ENCODE measurements around the gene SCYL3. TPM values are rescaled to one million over a fixed set of nuclear protein-coding genes. Genes with fewer than 3 reads are reported as not detected.

Gene SCYL3
- polyA plus RNA-seq, 1 of the 3 experiments (the other 2 are of a cell fraction): 5.9 TPM

- Histone ChIP-seq H3K4me2 (peak overlapping the region; percentile 16; the same call in 1 of the 2 replicates), H3K9me2 (no peaks in the 10 kb centered on the region), H3K9ac (no peak overlapping the region), H4K20me1 (ENCODE audit: insufficient read depth) (no peaks in the 10 kb centered on the region), H2AFZ (ENCODE audit: low read depth) (no peak overlapping the region), H3K36me3 (replicated peaks in 1 of 2; ENCODE audit: control insufficient read depth in 1 of 2, insufficient read depth in 2 of 2, low read length in 1 of 2) (peaks cover 4 to 6% of the 10 kb centered on the region in 2 experiments), H3K27me3 (ENCODE audit: insufficient read depth) (no peaks in the 10 kb centered on the region), H3K9me3 (no peaks in the 10 kb centered on the region), H3K79me2 (ENCODE audit: insufficient read depth) (no peaks in the 10 kb centered on the region), H3K4me1 (ENCODE audit: control insufficient read depth in 1 of 2, insufficient read depth in 2 of 2, low read depth in 1 of 2, low read length in 1 of 2) (peaks cover 0 to 12% of the 10 kb centered on the region in 2 experiments; a peak in 2 of 4 replicates), H3K27ac (ENCODE audit: low read depth in 2 of 2, low read length in 1 of 2) (peak overlapping the region; percentile 41 to 88; a peak in 2 of 4 replicates), H3F3A (replicated peaks; ENCODE audit: insufficient read depth) (peaks cover 7% of the 10 kb centered on the region), H3K4me3 (ENCODE audit: low read depth in 2 of 2, low read length in 1 of 2) (no peak overlapping the region)
- CTCF ChIA-PET: no interaction called here
- WGBS (ENCODE audit: low lambda C conversion rate): 67% methylated on average over 3 of the region's 3 CpGs
- POLR2A ChIA-PET: no interaction called here
- DNase-seq: no peak
- TF ChIP-seq NFIC (IDR thresholded peaks at IDR 0.05; ENCODE audit: borderline replicate concordance) (no peak), PBX3 (IDR thresholded peaks at IDR 0.05) (peak; percentile 50; the same call in 1 of the 2 replicates), USF2 (IDR thresholded peaks at IDR 0.05; ENCODE audit: borderline replicate concordance, low read depth, low read length) (no peak), SIN3A (IDR thresholded peaks at IDR 0.05; ENCODE audit: borderline replicate concordance, low read depth, low read length) (no peak), RXRA (IDR thresholded peaks at IDR 0.05; ENCODE audit: borderline replicate concordance, low read depth) (no peak), POLR2AphosphoS5 (IDR thresholded peaks at IDR 0.05; ENCODE audit: low read depth, low read length) (no peak; the same call in 1 of the 2 replicates), SMC3 (IDR thresholded peaks at IDR 0.05; ENCODE audit: low read depth, low read length) (no peak), GABPA (IDR thresholded peaks at IDR 0.05; ENCODE audit: low read depth) (no peak), USF1 (IDR thresholded peaks at IDR 0.05; ENCODE audit: borderline replicate concordance, low read depth) (no peak), TCF12 (IDR thresholded peaks at IDR 0.05) (peak; percentile 76), EP300 (IDR thresholded peaks at IDR 0.05; ENCODE audit: borderline replicate concordance in 1 of 2, low read depth in 1 of 2, low read length in 1 of 2) (peak in 1 of 2 experiments; percentile 33; a peak in 1 of 4 replicates), MEF2A (IDR thresholded peaks at IDR 0.05; ENCODE audit: borderline replicate concordance, low read depth) (no peak), EZH2phosphoT487 (IDR thresholded peaks at IDR 0.05; ENCODE audit: borderline replicate concordance, low read depth) (no peak), FOXJ3 (CRISPR knock-in tag; IDR thresholded peaks at IDR 0.05) (no peak), FOXM1 (IDR thresholded peaks at IDR 0.05; ENCODE audit: low read depth) (no peak), MXI1 (IDR thresholded peaks at IDR 0.05; ENCODE audit: low read depth, low read length) (no peak), REST (IDR thresholded peaks at IDR 0.05; ENCODE audit: low read depth, low read length) (no peak)
These were observed 32.1 kb upstream of the SCYL3 start for GRCh38 chr1:169925505-169926482.

Measured in SK-N-SH (cell line).